Cardiac fibroblast (primary cell): ENCODE results near the gene TEP1.
A peak's percentile ranks its signal among the peaks of the same experiment; 100 is the strongest.

ENCODE experiments used
- DNase-seq, 2 donors: peaks; one replicate each; pipeline versions ENCODE4 v3.0.0 to v3.0.0-alpha.2; 2010; ENCODE audit warnings: low read depth in 2 of 2
- H3K4me3 ChIP-seq, 2 donors: replicated peaks in 1 of 2; 1 replicate in 1 of 2; 2 replicates in 1 of 2; pipeline ENCODE4 v1.5.1; 2011; ENCODE audit warnings: low read depth in 2 of 2, low read length in 2 of 2, mild to moderate bottlenecking in 2 of 2, moderate library complexity in 1 of 2
- CTCF ChIP-seq: IDR thresholded peaks from one replicate; pipeline ENCODE4 v1.5.1; 2011; ENCODE audit warnings: low read depth, mild to moderate bottlenecking, low read length, inconsistent platforms

TEP1 gene

GRCh38 chr14:20418501-20418909 is 5.2 kb upstream of the TEP1 start:
- no peak for TF ChIP-seq CTCF
- DNase-seq, result no peak
- no peak overlapping the region for H3K4me3 ChIP-seq

- DNase-seq, result no peak
- no peak overlapping the region for H3K4me3 ChIP-seq
- TF ChIP-seq CTCF, result no peak
Observed at GRCh38 chr14:20417250-20418186, 4.2 kb upstream of the TEP1 start.

- no peak for DNase-seq
- no peak for TF ChIP-seq CTCF
- H3K4me3 ChIP-seq, result no peak overlapping the region
Observed at GRCh38 chr14:20416223-20416622, 2.9 kb upstream of the TEP1 start.

- peak; percentile 70 to 73 for DNase-seq
- TF ChIP-seq CTCF, result peak; percentile 64
- no peak overlapping the region for H3K4me3 ChIP-seq
Observed at GRCh38 chr14:20415782-20416206, 2.5 kb upstream of the TEP1 start.

- TF ChIP-seq CTCF, result no peak
- DNase-seq, result no peak
- H3K4me3 ChIP-seq, result peak overlapping the region; percentile 93 to 95
Observed at GRCh38 chr14:20413744-20414082, 412 bp upstream of the TEP1 start.

- peak; percentile 25 to 27 for DNase-seq
- no peak for TF ChIP-seq CTCF
- H3K4me3 ChIP-seq, result peak overlapping the region; percentile 93 to 95
Observed at GRCh38 chr14:20412411-20412810, 890 bp downstream of the TEP1 start.
